HAP-1 (cell line): Measurements from ENCODE around the gene SLC7A5.
A peak's percentile ranks its signal among the peaks of the same experiment; 100 is the strongest.

Source experiments
- DNase-seq, 2 experiments: peaks; one replicate each; pipeline ENCODE4 v3.0.0-alpha.2; 2016 to 2020; ENCODE audit warnings: low spot score in 2 of 2
- H3K27me3 ChIP-seq: fragments of 250-450 bp; sonication (Bioruptor Pico); 2 replicates; pipeline ENCODE4 v1.5.1; 2020; ENCODE audit warnings: low read depth, mild to moderate bottlenecking, moderate library complexity
- H3K36me3 ChIP-seq: fragments of 250-450 bp; sonication (Bioruptor Pico); replicated peaks from 2 replicates; pipeline ENCODE4 v1.5.1; 2020; ENCODE audit warnings: mild to moderate bottlenecking
- H3K4me1 ChIP-seq: fragments of 250-450 bp; sonication (Bioruptor Pico); 2 replicates; pipeline ENCODE4 v1.5.1; 2020; ENCODE audit warnings: mild to moderate bottlenecking
- H3K4me3 ChIP-seq: fragments of 250-450 bp; sonication (Bioruptor Pico); 2 replicates; pipeline ENCODE4 v1.5.1; 2020; ENCODE audit warnings: mild to moderate bottlenecking, moderate library complexity
- H3K9me3 ChIP-seq: fragments of 250-450 bp; sonication (Bioruptor Pico); 2 replicates; pipeline ENCODE4 v1.5.1; 2020; ENCODE audit warnings: mild to moderate bottlenecking, moderate library complexity
- in situ Hi-C: fragments of 300-500 bp; cut with MboI; formaldehyde crosslinking; loops from 3 replicates; pipeline ENCODE4 v1.14.3; 2020; ENCODE audit warnings: low sequenced_read_pairs, inconsistent platforms, mixed read lengths

SLC7A5 gene

DNA sequence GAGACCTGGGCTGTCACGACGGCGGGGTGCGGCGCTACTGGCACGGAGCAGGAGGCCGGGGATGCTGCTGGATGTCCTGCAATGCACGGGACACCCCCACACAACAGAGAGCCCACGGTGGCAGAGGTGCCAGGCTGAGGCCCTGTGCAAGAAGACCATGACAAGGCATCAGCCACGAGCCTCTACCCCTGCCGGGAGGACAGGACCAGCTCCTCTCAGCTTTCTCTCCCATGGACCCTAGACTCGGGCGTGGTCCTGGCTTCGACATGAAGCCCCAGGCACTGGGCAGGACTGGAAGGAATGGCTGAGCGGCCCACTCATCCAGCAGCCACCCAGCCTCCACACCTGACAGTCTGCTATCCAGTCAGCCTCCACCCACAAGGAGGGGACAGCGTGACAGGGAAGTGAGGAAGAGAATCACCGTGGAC lies 25.6 kb downstream of the SLC7A5 start:
- Histone ChIP-seq H3K4me3 (no peak overlapping the region), H3K4me1 (no peaks in the 10 kb centered on the region), H3K36me3 (peaks cover 95% of the 10 kb centered on the region), H3K27me3 (no peaks in the 10 kb centered on the region), H3K9me3 (no peaks in the 10 kb centered on the region)
- in situ Hi-C loops, result no loop called here
- no peak for DNase-seq

DNA sequence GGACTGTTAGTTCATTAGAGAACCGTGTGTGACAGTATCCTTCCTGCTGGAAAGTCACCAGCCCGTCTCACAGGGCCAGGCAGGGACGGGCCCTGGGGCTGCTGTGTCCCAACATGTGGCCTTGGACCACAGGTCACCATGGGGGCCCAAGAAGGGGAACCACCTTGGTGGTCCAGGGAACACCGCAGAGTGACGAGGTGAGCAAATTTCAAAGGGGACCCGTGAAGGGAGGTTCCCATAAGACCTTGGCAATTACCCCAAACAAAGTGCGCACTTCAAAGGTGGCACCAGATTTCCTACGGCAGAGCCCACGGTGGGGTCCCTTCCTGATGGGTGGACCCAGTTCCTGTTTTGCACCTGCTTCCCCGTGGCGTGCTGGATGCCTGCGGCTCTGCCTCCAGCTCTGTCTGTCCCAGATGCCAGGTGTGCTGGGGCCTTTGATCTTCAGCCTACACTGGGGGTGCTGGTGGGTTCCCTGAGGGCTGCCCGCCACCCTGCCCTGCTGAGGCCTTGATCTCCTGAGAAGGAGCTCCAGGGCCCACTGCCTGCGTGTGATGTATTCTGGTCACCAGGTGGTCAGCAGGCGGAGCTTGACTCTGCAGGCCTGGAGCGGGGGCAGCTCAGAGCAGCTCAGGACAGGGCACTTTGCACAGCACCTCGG lies 27.0 kb downstream of the SLC7A5 start:
- H3K4me1 ChIP-seq, result no peaks in the 10 kb centered on the region
- in situ Hi-C loops, result no loop called here
- H3K36me3 ChIP-seq, result peaks cover 95% of the 10 kb centered on the region
- no peaks in the 10 kb centered on the region for H3K27me3 ChIP-seq
- no peaks in the 10 kb centered on the region for H3K9me3 ChIP-seq
- no peak for DNase-seq
- H3K4me3 ChIP-seq, result no peak overlapping the region

DNA sequence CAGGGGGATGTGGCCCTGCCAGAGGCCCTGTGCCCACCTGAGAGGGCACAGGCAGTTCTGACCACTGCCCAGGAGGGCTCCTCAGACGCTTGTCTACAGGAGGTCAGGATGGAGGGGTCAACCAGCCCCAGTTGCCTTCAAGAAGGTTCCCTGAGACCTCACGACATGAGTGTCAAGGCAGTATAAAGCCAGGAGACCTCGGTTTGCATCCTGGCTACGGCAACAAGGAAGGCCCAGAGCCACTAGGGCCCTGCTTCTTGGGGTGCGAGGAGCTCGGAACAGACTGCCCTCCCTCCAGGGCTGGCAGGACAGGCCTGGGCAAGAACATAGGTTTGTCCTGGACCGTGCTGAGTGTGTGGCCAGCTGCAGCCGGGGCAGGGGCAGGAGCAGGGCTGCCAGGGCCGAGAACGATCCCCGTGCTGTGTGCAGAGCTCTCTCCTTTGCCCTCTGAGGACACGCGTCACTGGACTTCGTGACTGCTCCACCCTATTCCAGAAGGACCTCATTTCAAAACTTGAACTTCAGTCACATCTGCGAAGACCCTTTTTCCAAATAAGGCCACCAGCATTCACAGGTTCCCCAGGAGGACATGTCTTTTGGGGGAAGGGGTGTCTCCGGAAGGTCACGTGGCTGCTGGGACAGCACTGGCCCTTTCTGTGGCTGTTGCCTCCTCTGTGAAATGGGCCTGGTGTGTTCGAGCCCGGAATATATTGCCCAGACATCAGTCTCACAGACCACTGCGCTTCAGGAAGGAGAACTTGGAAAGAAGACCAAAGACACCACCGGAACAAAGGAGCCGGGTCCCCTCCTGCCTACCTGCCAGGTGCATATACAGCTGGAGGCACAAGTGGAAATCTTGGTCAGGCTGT lies 27.7 kb downstream of the SLC7A5 start:
- no peaks in the 10 kb centered on the region for H3K9me3 ChIP-seq
- no peak for DNase-seq
- H3K4me3 ChIP-seq, result no peak overlapping the region
- no peaks in the 10 kb centered on the region for H3K4me1 ChIP-seq
- peaks cover 95% of the 10 kb centered on the region for H3K36me3 ChIP-seq
- H3K27me3 ChIP-seq, result no peaks in the 10 kb centered on the region
- in situ Hi-C loops, result no loop called here

DNA sequence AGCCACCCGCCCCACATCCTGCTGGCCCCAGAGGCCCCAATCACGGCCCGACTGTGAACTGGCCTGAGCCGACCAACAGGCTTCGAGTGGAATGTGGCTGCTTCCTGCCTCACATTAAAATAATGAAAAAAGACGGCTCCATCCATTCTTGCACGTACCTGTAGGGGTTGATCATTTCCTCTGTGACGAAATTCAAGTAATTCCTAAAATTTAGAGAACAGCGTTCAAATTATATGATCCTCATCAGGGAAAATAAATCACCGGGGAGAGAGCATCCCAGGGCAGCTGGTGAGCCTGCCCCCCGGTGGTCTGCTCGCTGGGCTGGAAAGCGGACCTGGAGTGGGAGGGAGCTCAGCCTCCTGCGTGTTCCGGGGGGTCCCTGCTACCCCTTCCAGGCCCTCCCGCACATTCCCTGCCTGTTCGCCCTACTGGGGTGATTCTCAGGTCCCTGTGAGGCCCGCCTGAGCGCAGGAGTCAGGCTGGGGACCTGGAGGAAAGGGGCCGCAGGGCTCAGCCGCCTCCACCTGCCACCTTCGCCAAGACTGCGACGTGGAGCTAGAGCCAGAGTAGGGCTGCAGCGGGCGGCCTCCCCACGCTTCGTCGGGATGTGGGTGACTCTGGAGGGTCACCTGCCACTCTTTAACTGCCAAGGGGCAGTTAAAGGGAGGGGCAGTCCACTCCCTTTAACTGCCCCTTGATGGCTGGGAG lies 28.9 kb downstream of the SLC7A5 start:
- no peak for DNase-seq
- in situ Hi-C loops, result no loop called here
- Histone ChIP-seq H3K36me3 (peaks cover 95% of the 10 kb centered on the region), H3K4me3 (no peak overlapping the region), H3K27me3 (no peaks in the 10 kb centered on the region), H3K9me3 (no peaks in the 10 kb centered on the region), H3K4me1 (no peaks in the 10 kb centered on the region)

DNA sequence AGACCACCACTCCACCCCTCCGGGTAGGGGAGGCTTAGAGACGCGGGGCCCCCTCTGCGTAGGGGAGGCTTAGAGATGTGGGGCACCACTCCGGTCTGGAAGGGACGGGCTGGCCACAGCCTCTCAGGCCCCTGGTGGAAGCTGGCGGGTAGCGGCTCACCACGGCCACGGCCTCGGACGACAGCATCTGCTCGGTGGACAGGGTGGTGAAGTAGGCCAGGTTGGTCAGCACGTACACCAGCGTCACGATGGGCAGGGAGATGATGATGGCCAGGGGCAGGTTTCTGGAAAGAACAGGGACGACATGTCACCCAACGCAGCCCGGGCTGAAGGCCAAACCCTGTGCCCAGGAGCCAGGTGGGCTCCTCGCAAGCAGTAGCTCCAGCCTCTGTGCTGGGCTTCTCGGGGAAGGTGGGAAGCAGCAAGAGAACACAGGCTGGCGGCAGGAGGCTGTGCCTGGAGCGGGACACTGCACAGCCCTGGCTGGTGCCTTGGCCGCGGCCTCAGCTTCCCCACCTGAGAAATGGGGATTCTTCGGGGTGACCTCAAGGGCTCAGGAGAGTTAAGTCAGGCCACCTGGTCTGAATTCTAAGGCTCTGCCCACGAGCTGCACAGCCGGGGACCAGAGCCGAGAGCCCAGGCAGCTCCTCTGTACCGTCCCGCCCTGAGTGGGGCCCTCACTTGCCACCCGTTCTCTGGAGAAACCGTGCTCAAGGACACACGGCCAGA lies 29.6 kb downstream of the SLC7A5 start:
- Histone ChIP-seq H3K4me3 (no peak overlapping the region), H3K36me3 (peaks cover 98% of the 10 kb centered on the region), H3K4me1 (no peaks in the 10 kb centered on the region), H3K27me3 (no peaks in the 10 kb centered on the region), H3K9me3 (no peaks in the 10 kb centered on the region)
- in situ Hi-C loops, result no loop called here
- DNase-seq, result no peak

DNA sequence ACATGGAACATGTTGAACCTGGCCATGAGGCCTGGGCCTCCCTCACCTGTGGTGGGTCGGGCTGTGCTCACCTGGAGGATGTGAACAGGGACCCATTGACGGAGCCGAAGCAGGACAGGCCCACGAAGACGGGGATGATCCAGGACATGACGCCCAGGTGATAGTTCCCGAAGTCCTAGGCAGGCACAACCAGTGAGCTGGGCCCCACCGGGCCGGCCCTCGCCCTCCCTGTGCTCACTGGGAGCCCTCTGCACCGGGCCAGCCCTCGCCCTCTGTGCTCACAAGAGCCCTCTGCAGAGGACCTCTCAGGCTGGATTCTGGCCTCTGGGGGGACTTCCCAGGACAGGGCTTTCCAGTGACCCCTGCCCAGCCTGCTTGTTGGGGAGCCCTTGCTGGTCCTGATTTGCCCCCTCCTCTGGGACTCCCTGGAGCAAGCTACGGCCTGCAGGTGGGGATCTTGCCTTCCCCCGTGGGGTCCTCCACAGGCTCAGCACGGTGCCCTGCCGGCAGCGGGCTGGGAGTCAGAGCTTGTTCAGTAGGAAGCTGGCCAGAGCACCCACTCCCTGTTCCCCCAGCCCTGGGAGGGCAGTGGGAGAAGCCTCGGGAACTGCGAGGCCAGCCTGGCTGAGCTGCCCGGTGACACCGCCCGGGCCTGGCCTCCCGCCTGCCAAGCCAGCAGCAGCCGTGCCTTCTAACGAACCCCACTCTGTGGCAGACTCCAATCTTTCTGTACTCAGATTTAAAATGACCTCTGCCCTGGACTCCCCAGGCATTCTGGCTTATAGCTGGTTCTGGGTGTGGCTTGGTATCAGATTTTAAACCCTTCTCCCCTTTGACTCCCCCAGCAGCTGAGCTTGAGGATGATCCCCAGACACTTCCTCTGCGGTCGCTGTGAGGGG lies 30.4 kb downstream of the SLC7A5 start:
- Histone ChIP-seq H3K9me3 (no peaks in the 10 kb centered on the region), H3K27me3 (no peaks in the 10 kb centered on the region), H3K4me3 (no peak overlapping the region), H3K4me1 (no peaks in the 10 kb centered on the region), H3K36me3 (peaks cover 98% of the 10 kb centered on the region)
- in situ Hi-C loops, result no loop called here
- no peak for DNase-seq

DNA sequence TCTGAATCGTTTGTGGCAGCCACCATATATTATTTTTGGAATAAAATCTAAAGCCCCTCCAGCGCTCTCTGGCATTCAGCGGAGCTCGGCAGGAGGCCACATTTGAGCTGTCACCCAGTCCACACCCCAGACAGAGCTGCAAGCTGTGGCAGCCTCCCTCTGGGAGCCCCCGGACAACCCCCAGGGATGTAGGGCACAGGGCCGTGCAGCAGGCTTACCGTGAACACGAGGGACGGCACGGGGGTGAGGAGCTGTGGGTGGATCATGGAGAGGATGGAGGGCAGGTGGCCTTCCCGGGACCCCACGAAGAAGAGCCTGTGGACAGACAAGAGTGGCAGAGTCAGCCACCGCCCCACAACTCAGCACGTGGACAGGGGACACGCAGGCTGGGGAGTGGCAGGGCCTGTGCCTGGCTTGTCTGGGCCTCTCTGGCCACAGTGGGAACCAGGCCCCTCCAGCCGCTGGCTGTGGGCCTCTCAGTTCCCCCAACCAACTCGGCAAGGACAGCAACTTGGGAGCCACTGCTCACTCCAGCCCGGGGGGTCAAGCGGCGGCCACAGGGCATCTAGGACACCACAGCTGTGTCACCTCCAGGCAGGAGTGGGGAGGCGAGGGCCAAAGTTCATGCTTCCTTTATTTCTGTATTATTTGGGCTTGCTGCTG lies 31.5 kb downstream of the SLC7A5 start:
- no peak for DNase-seq
- H3K4me3 ChIP-seq, result no peak overlapping the region
- H3K27me3 ChIP-seq, result no peaks in the 10 kb centered on the region
- H3K9me3 ChIP-seq, result no peaks in the 10 kb centered on the region
- peaks cover 99% of the 10 kb centered on the region for H3K36me3 ChIP-seq
- in situ Hi-C loops, result no loop called here
- H3K4me1 ChIP-seq, result no peaks in the 10 kb centered on the region

DNA sequence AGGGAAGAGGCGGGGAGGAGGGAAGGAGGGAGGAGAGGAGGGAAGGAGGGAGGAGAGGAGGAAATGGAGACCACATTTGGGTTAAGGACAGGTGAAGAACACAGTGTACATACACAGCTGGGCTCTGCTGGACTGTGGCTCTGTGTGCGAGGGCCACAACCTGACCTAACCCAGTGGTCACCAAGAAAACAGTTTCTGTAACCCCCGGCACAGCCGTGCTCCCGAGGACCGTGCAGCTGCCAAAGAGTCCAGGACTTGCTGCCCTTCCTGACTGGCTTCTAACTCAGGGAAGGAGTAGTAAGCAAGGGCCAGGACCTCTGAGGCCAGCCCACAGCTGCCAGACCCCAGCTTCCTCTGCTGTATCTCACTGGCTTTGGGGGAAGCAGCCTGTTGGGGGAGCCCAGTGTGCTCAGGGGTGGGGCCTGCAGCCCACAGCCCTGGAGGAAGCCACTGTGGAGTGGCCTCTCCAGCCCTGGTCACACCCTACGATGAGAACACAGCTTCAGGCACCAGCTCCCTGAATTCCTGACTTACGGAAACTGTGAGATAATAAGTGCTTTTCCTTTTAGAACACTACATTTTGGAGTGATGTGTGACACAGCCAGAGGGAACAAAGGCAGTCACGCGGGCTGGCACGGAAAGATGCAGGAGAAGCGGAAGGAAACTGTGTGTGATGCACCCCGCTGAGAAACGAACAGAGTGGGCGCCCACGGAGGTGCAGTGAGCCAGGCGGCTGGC lies 32.3 kb downstream of the SLC7A5 start:
- DNase-seq, result no peak
- H3K9me3 ChIP-seq, result no peaks in the 10 kb centered on the region
- H3K27me3 ChIP-seq, result no peaks in the 10 kb centered on the region
- H3K4me1 ChIP-seq, result no peaks in the 10 kb centered on the region
- in situ Hi-C loops, result no loop called here
- H3K4me3 ChIP-seq, result no peak overlapping the region
- peaks cover 99% of the 10 kb centered on the region for H3K36me3 ChIP-seq

DNA sequence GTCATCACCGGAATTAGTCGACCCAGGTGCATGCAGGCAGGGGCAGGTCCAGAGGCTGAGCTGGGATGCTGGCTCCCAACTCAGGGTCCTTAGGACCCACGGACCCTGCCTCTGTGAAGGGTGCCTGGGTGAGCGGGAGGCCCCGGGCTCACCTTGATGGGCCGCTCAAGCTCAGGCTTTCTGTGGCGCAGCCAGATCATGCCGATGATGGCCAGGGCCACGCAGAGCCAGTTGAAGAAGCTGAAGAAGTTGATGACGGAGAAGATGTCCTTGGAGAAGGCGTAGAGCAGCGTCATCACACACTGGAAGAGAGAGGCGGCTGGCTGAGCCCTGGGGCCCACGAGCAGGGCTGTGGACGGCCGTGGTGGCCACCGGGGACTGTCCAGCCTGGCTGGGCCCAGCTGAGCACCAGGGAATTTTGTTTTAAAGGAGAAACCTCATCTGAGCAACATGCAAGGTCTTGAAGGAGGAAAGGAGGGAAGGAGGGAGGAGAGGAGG lies 32.9 kb downstream of the SLC7A5 start:
- no peaks in the 10 kb centered on the region for H3K9me3 ChIP-seq
- in situ Hi-C loops, result no loop called here
- no peaks in the 10 kb centered on the region for H3K4me1 ChIP-seq
- DNase-seq, result no peak
- peaks cover 99% of the 10 kb centered on the region for H3K36me3 ChIP-seq
- no peak overlapping the region for H3K4me3 ChIP-seq
- no peaks in the 10 kb centered on the region for H3K27me3 ChIP-seq

DNA sequence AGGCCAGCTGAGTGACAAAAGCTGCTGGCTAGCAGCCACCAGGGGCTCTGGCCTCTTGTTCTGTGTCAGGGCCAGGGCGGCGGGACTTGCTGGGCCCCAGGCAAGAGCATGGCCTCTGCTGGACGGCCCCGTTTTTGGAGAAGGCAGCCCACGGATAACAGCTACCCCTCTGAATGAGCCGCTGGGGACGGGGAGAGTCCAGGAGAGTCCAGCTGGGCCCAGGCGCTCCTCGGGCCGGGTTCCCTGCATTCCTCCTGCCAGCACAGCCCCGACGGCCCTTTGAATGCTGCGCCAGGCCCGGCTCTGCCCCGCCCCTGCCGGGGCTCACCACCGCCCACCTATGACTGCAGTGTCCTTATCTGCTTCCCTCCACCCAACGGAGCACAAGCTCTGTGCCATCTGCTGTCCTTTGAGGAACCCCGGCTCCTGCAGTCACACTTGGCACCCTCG lies 33.4 kb downstream of the SLC7A5 start:
- DNase-seq, result no peak
- H3K4me1 ChIP-seq, result no peaks in the 10 kb centered on the region
- no peaks in the 10 kb centered on the region for H3K27me3 ChIP-seq
- H3K4me3 ChIP-seq, result no peak overlapping the region
- in situ Hi-C loops, result no loop called here
- peaks cover 99% of the 10 kb centered on the region for H3K36me3 ChIP-seq
- no peaks in the 10 kb centered on the region for H3K9me3 ChIP-seq

DNA sequence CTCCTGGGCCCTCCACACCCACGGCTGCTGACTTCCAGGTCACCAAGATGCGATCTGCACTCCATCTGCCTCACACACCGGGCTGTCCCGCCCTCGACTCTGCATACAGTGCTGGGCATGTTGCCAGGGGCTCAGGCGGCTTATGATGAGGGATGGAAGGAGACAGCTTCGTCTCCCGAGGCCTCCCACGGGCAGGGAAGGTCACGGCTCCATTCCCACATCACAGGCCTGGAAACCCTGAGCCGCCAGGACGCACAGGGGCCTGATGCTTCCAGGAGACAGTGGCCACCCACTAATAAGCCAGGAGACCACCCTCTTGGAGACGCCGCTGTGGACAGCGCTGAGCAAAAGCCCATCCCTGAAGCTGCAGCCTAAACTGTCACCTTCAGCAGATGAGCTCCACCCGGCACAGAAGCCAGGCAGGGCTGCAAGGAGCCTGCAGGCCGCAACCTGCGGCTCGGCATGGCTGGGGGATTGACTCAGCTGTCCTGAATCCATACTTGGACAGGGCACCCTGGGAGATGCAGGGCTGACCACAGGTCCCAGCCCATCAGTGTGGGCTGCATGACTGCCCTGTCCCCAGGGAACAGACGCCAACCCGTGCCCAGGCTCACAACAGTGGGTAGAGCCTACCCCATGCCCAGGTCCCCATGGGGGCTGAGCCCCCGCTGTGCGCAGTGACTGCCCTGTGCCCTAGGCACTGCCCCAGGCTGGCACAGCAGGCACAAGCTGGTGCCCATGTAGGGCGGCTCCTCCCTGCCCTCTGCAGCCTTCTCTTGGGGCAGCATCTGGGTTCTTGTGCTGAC lies 34.4 kb downstream of the SLC7A5 start:
- H3K27me3 ChIP-seq, result no peaks in the 10 kb centered on the region
- DNase-seq, result peak in 1 of 2 experiments; percentile 37
- no peaks in the 10 kb centered on the region for H3K4me1 ChIP-seq
- in situ Hi-C loops, result no loop called here
- H3K9me3 ChIP-seq, result no peaks in the 10 kb centered on the region
- H3K36me3 ChIP-seq, result peaks cover 99% of the 10 kb centered on the region
- H3K4me3 ChIP-seq, result no peak overlapping the region
